Astrocyte of the spinal cord (primary cell): ENCODE data around the gene PRCC.

Experiments
- DNase-seq: peaks from one replicate; pipeline ENCODE4 v3.0.0; 2011; ENCODE audit warnings: low read depth, low spot score
- H3K4me3 ChIP-seq: 2 replicates; pipeline ENCODE4 v1.5.1; 2011; ENCODE audit warnings: low read depth, mild to moderate bottlenecking, low read length, moderate library complexity
- CTCF ChIP-seq: IDR thresholded peaks from 2 replicates; pipeline ENCODE4 v1.5.1; 2012; ENCODE audit warnings: low read depth, mild to moderate bottlenecking, low read length, inconsistent platforms
- in situ Hi-C: cut with HindIII; loops from 2 replicates; pipeline ENCODE4 v1.10.0; 2017; ENCODE audit warnings: low sequenced_read_pairs

The PRCC gene

GRCh38 chr1:156836892-156837291 lies 69.6 kb downstream of the PRCC start:
- no peak for TF ChIP-seq CTCF
- no peak overlapping the region for H3K4me3 ChIP-seq

GRCh38 chr1:156838972-156839371 lies 71.6 kb downstream of the PRCC start:
- in situ Hi-C loops = no loop called here
- no peak overlapping the region for H3K4me3 ChIP-seq
- no peak for DNase-seq
- TF ChIP-seq CTCF = peak; percentile 98

More at GRCh38 chr1:156836892-156837291, 69.6 kb downstream of the PRCC start:
- DNase-seq = no peak
- in situ Hi-C loops = no loop called here

- in situ Hi-C loops = no loop called here
- no peak overlapping the region for H3K4me3 ChIP-seq
These were observed 72.2 kb downstream of the PRCC start for GRCh38 chr1:156839426-156840109.

GRCh38 chr1:156840186-156840897 lies 73.0 kb downstream of the PRCC start:
- in situ Hi-C loops = no loop called here
- no peak for TF ChIP-seq CTCF
- DNase-seq = no peak
- H3K4me3 ChIP-seq = no peak overlapping the region

More at GRCh38 chr1:156839426-156840109, 72.2 kb downstream of the PRCC start:
- TF ChIP-seq CTCF = no peak
- DNase-seq = no peak

GRCh38 chr1:156840898-156841279 lies 73.6 kb downstream of the PRCC start:
- TF ChIP-seq CTCF = no peak
- no peak for DNase-seq
- in situ Hi-C loops = no loop called here
- no peak overlapping the region for H3K4me3 ChIP-seq

GRCh38 chr1:156841295-156841855 lies 74.0 kb downstream of the PRCC start:
- in situ Hi-C loops = no loop called here
- no peak for DNase-seq
- no peak for TF ChIP-seq CTCF
- H3K4me3 ChIP-seq = no peak overlapping the region
